GM18526 (cell line): ENCODE measurements around the gene FXR1.

ENCODE experiments used
- POLR2A ChIP-seq: IDR thresholded peaks from 3 replicates; pipeline ENCODE4 v1.6.1; 2011; ENCODE audit not compliant: insufficient read length; ENCODE audit errors: extremely low read depth

FXR1 gene

GRCh38 chr3:180922242-180922641 lies 9.8 kb downstream of the FXR1 start:
- TF ChIP-seq POLR2A, result no peak

GRCh38 chr3:180923561-180923960 lies 11.1 kb downstream of the FXR1 start:
- no peak for TF ChIP-seq POLR2A

GRCh38 chr3:180926526-180926925 lies 14.1 kb downstream of the FXR1 start:
- TF ChIP-seq POLR2A, result no peak

GRCh38 chr3:180929376-180929775 lies 16.9 kb downstream of the FXR1 start:
- TF ChIP-seq POLR2A, result no peak

GRCh38 chr3:180930526-180930925 lies 18.1 kb downstream of the FXR1 start:
- TF ChIP-seq POLR2A, result no peak

- no peak for TF ChIP-seq POLR2A
Measured at GRCh38 chr3:180932819-180933218, 20.3 kb downstream of the FXR1 start.

- no peak for TF ChIP-seq POLR2A
Measured at GRCh38 chr3:180934638-180935037, 22.2 kb downstream of the FXR1 start.

GRCh38 chr3:180940826-180941225 lies 28.4 kb downstream of the FXR1 start:
- TF ChIP-seq POLR2A, result no peak

GRCh38 chr3:180947761-180948390 lies 35.4 kb downstream of the FXR1 start:
- no peak for TF ChIP-seq POLR2A

GRCh38 chr3:180959691-180960090 lies 47.2 kb downstream of the FXR1 start:
- TF ChIP-seq POLR2A, result no peak

GRCh38 chr3:180961087-180961486 lies 48.6 kb downstream of the FXR1 start:
- no peak for TF ChIP-seq POLR2A

GRCh38 chr3:180961552-180961951 lies 49.1 kb downstream of the FXR1 start:
- TF ChIP-seq POLR2A, result no peak

- no peak for TF ChIP-seq POLR2A
Measured at GRCh38 chr3:180962530-180962929, 50.1 kb downstream of the FXR1 start.

GRCh38 chr3:180970931-180971330 lies 58.5 kb downstream of the FXR1 start:
- TF ChIP-seq POLR2A, result no peak

- TF ChIP-seq POLR2A, result no peak
Measured at GRCh38 chr3:180973543-180973942, 61.1 kb downstream of the FXR1 start.

- no peak for TF ChIP-seq POLR2A
Measured at GRCh38 chr3:180974286-180974685, 61.8 kb downstream of the FXR1 start.

GRCh38 chr3:180977498-180977897 lies 65.0 kb downstream of the FXR1 start:
- TF ChIP-seq POLR2A, result no peak
